ENCODE data around the gene MARCHF10.

The MARCHF10 gene

GRCh38 chr17:62723842-62724241 lies 84.3 kb downstream of the MARCHF10 start:
- Histone ChIP-seq H3K36me3 (no peaks in the 10 kb centered on the region), H3K4me3 (no peak overlapping the region), H3K4me1 (no peaks in the 10 kb centered on the region), H3K27me3 (peaks cover 0 to 27% of the 10 kb centered on the region in 2 donors), H3K9me3 (no peaks in the 10 kb centered on the region), H3K27ac (no peak overlapping the region)
- intact Hi-C loops (cut with DNase I; ENCODE audit: low total_unique reads), result no loop called here
- DNase-seq, result no peak
- no peak for TF ChIP-seq CTCF (IDR thresholded peaks at IDR 0.05)

- TF ChIP-seq CTCF (IDR thresholded peaks at IDR 0.05), result no peak
- no peak overlapping the region for H3K27ac ChIP-seq
- peaks cover 0 to 23% of the 10 kb centered on the region in 2 donors for H3K27me3 ChIP-seq
- no peak for DNase-seq
- no peaks in the 10 kb centered on the region for H3K36me3 ChIP-seq
- H3K4me1 ChIP-seq, result no peaks in the 10 kb centered on the region
- H3K4me3 ChIP-seq, result no peak overlapping the region
- intact Hi-C loops (cut with DNase I; ENCODE audit: low total_unique reads), result no loop called here
- no peaks in the 10 kb centered on the region for H3K9me3 ChIP-seq
Measured at GRCh38 chr17:62722625-62723024, 85.5 kb downstream of the MARCHF10 start.

GRCh38 chr17:62720126-62720850 lies 87.8 kb downstream of the MARCHF10 start:
- no peaks in the 10 kb centered on the region for H3K36me3 ChIP-seq
- no peak for DNase-seq
- no peak overlapping the region for H3K27ac ChIP-seq
- H3K9me3 ChIP-seq, result no peaks in the 10 kb centered on the region
- no peak overlapping the region for H3K4me3 ChIP-seq
- peaks cover 0 to 12% of the 10 kb centered on the region in 2 donors for H3K27me3 ChIP-seq
- intact Hi-C loops (cut with DNase I; ENCODE audit: low total_unique reads), result no loop called here
- no peak for TF ChIP-seq CTCF (IDR thresholded peaks at IDR 0.05)
- no peaks in the 10 kb centered on the region for H3K4me1 ChIP-seq

GRCh38 chr17:62719586-62719985 lies 88.5 kb downstream of the MARCHF10 start:
- Histone ChIP-seq H3K36me3 (no peaks in the 10 kb centered on the region), H3K27me3 (peaks cover 0 to 5% of the 10 kb centered on the region in 2 donors), H3K4me1 (no peaks in the 10 kb centered on the region), H3K27ac (no peak overlapping the region), H3K4me3 (no peak overlapping the region), H3K9me3 (no peaks in the 10 kb centered on the region)
- no peak for TF ChIP-seq CTCF (IDR thresholded peaks at IDR 0.05)
- intact Hi-C loops (cut with DNase I; ENCODE audit: low total_unique reads), result no loop called here
- no peak for DNase-seq

- no peaks in the 10 kb centered on the region for H3K9me3 ChIP-seq
- intact Hi-C loops (cut with DNase I; ENCODE audit: low total_unique reads), result no loop called here
- H3K27me3 ChIP-seq, result no peaks in the 10 kb centered on the region
- H3K4me3 ChIP-seq, result no peak overlapping the region
- H3K27ac ChIP-seq, result no peak overlapping the region
- TF ChIP-seq CTCF (IDR thresholded peaks at IDR 0.05), result no peak
- no peaks in the 10 kb centered on the region for H3K36me3 ChIP-seq
- no peaks in the 10 kb centered on the region for H3K4me1 ChIP-seq
- DNase-seq, result no peak
Measured at GRCh38 chr17:62718429-62718828, 89.7 kb downstream of the MARCHF10 start.

Data from tibial artery (tissue), 4 donors.